Measurements from ENCODE around the gene QDPR. TPM values are rescaled to one million over a fixed set of nuclear protein-coding genes. Genes with fewer than 3 reads are reported as not detected.

QDPR gene
- polyA plus RNA-seq, 1 donor (not counting 4 experiments of a cell fraction or from before 2014, with no cell fraction given), result 65.6 TPM

GRCh38 chr4:17510582-17510981, 1.3 kb downstream of the QDPR start:
- Histone ChIP-seq H3K27me3 (ENCODE audit: control insufficient read depth, extremely low read depth, insufficient read depth, low read length) (peaks cover 4% of the 10 kb centered on the region), H3K4me2 (ENCODE audit: control insufficient read depth, extremely low read depth, insufficient read depth, low read depth, low read length) (peak overlapping the region; percentile 98), H3K27ac (ENCODE audit: control insufficient read depth, insufficient read depth, low read length) (no peak overlapping the region), H3K9me3 (ENCODE audit: control insufficient read depth, low read depth, low read length) (no peaks in the 10 kb centered on the region), H2AFZ (ENCODE audit: control insufficient read depth, low read length) (no peak overlapping the region), H4K20me1 (ENCODE audit: control insufficient read depth, extremely low read depth, insufficient read depth, low read length) (no peaks in the 10 kb centered on the region), H3K9ac (ENCODE audit: control insufficient read depth, extremely low read depth, insufficient read depth, low read length) (peak overlapping the region; percentile 86), H3K4me3 (ENCODE audit: control insufficient read depth in 2 of 3, extremely low read depth in 1 of 3, insufficient read depth in 2 of 3, low read depth in 1 of 3, low read length in 3 of 3) (peak overlapping the region in 2 of 3 experiments; percentile 86 to 92), H3K4me1 (ENCODE audit: control insufficient read depth, extremely low read depth, insufficient read depth, low read length) (peaks cover 21% of the 10 kb centered on the region), H3K79me2 (ENCODE audit: control insufficient read depth, insufficient read depth, low read length) (peaks cover 17% of the 10 kb centered on the region), H3K36me3 (ENCODE audit: control insufficient read depth in 2 of 2, extremely low read depth in 1 of 2, insufficient read depth in 2 of 2, low read length in 2 of 2) (peaks cover 2 to 5% of the 10 kb centered on the region in 2 experiments), H3K9me1 (ENCODE audit: control insufficient read depth, extremely low read depth, insufficient read depth, low read length) (peaks cover 2% of the 10 kb centered on the region)
- DNase-seq (ENCODE audit: low read depth, low spot score) (no peak), FAIRE-seq (no peak)
- no peak for TF ChIP-seq EZH2 (IDR thresholded peaks at IDR 0.05; ENCODE audit: low read length)
- no peak for TF ChIP-seq CTCF (optimal IDR thresholded peaks at IDR 0.05 in 1 of 3, IDR thresholded peaks at IDR 0.05 in 1 of 3, conservative IDR thresholded peaks at IDR 0.05 in 1 of 3; ENCODE audit: extremely low read depth in 1 of 3, insufficient read depth in 2 of 3, low read length in 3 of 3)
- dilution Hi-C loops (cut with MboI; ENCODE audit: extremely low pct_ligation_motif_present, low sequenced_read_pairs), result no loop called here

- H3K9me1 ChIP-seq (ENCODE audit: control insufficient read depth, extremely low read depth, insufficient read depth, low read length), result no peaks in the 10 kb centered on the region
- H3K9me3 ChIP-seq (ENCODE audit: control insufficient read depth, low read depth, low read length), result no peaks in the 10 kb centered on the region
- peaks cover 15 to 19% of the 10 kb centered on the region in 2 experiments for H3K36me3 ChIP-seq (ENCODE audit: control insufficient read depth in 2 of 2, extremely low read depth in 1 of 2, insufficient read depth in 2 of 2, low read length in 2 of 2)
- no peak for DNase-seq (ENCODE audit: low read depth, low spot score)
- no peaks in the 10 kb centered on the region for H3K27me3 ChIP-seq (ENCODE audit: control insufficient read depth, extremely low read depth, insufficient read depth, low read length)
- dilution Hi-C loops (cut with MboI; ENCODE audit: extremely low pct_ligation_motif_present, low sequenced_read_pairs), result no loop called here
- TF ChIP-seq EZH2 (IDR thresholded peaks at IDR 0.05; ENCODE audit: low read length), result no peak
- TF ChIP-seq CTCF (optimal IDR thresholded peaks at IDR 0.05 in 1 of 3, IDR thresholded peaks at IDR 0.05 in 1 of 3, conservative IDR thresholded peaks at IDR 0.05 in 1 of 3; ENCODE audit: extremely low read depth in 1 of 3, insufficient read depth in 2 of 3, low read length in 3 of 3), result no peak
- no peak overlapping the region for H2AFZ ChIP-seq (ENCODE audit: control insufficient read depth, low read length)
- FAIRE-seq, result no peak
- no peak overlapping the region for H3K9ac ChIP-seq (ENCODE audit: control insufficient read depth, extremely low read depth, insufficient read depth, low read length)
- peaks cover 4% of the 10 kb centered on the region for H3K79me2 ChIP-seq (ENCODE audit: control insufficient read depth, insufficient read depth, low read length)
- no peaks in the 10 kb centered on the region for H4K20me1 ChIP-seq (ENCODE audit: control insufficient read depth, extremely low read depth, insufficient read depth, low read length)
- no peak overlapping the region for H3K4me3 ChIP-seq (ENCODE audit: control insufficient read depth in 2 of 3, extremely low read depth in 1 of 3, insufficient read depth in 2 of 3, low read depth in 1 of 3, low read length in 3 of 3)
- H3K4me2 ChIP-seq (ENCODE audit: control insufficient read depth, extremely low read depth, insufficient read depth, low read depth, low read length), result no peak overlapping the region
- no peak overlapping the region for H3K27ac ChIP-seq (ENCODE audit: control insufficient read depth, insufficient read depth, low read length)
- peaks cover 15% of the 10 kb centered on the region for H3K4me1 ChIP-seq (ENCODE audit: control insufficient read depth, extremely low read depth, insufficient read depth, low read length)
Observed at GRCh38 chr4:17504081-17504480, 7.8 kb downstream of the QDPR start.
